ENCODE measurements around the gene YBEY.

The YBEY gene

DNA sequence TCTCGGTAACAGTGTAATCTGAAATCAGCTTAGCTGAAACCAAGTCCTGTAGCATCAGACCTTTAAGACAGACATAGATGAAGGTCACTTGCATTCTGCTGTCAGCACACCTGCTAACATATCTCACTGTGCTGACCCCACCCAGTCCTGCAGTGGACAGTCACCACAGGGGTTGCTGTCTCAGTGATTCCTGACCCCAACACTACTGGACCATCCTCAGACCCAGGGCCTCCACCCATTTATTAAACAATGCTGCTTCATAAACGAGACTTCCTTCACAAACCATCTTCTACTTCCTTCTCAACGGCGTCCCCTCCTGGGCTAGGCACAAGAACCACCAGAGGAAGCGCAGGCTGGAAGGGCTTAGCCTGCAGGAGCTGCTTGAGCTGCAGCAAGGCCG is 39.8 kb upstream of the YBEY start:
- Histone ChIP-seq H3K36me3 (peaks cover 94 to 100% (median 99%) of the 10 kb centered on the region in 11 experiments), H3K9me3 (replicated peaks in 1 of 11) (peaks cover 0 to 13% (median 0%) of the 10 kb centered on the region in 11 experiments; a peak in 10 of 22 replicates), H3K27ac (no peak overlapping the region), H4K20me1 (peaks cover 12 to 59% (median 27%) of the 10 kb centered on the region in 11 experiments; a peak in 17 of 22 replicates), H3K9ac (no peak overlapping the region), H3K4me2 (no peak overlapping the region), H3K27me3 (no peaks in the 10 kb centered on the region), H3K4me1 (peaks cover 0 to 25% (median 16%) of the 10 kb centered on the region in 10 experiments; a peak in 17 of 20 replicates), H3K4me3 (no peak overlapping the region)
- no peak for TF ChIP-seq Cebpa-rat (IDR thresholded peaks at IDR 0.05)

DNA sequence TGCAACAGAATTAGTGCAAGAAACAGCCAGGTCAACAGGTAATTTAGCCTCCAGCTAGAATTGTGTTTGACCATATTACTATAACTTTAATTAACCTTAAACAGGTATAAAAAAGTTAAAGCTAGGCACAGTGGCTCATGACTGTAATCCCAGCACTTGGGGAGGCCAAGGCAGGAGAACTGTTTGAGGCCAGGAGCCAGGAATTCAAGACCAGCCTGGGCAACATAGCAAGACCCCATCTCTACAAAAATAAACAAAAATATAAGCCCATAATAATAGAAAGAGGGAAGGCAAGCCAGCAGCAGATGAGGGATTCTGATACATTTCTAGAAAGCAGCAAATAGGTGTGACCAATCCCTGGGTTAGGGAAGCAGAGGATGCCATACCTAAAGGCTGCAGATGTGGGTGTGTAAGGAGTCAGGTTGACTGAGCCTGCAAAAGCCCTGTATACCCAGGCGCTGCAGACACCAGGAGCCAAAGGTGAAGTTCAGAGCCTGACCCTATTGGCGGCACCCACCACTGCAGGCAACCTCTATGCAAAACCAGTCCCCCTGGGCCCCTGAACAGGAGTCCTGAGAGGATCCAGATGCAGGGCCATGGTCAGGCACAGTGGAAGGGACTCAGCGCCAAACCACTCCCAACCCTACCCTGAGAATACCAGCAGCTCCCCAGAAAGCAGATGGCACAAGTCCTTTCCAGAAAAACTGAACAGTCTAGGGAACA is 38.3 kb upstream of the YBEY start:
- peaks cover 5 to 58% (median 27%) of the 10 kb centered on the region in 11 experiments; a peak in 17 of 22 replicates for H4K20me1 ChIP-seq
- H3K27ac ChIP-seq = no peak overlapping the region
- peaks cover 0 to 37% (median 27%) of the 10 kb centered on the region in 10 experiments; a peak in 17 of 20 replicates for H3K4me1 ChIP-seq
- H3K36me3 ChIP-seq = peaks cover 94 to 100% (median 99%) of the 10 kb centered on the region in 11 experiments
- no peak overlapping the region for H3K9ac ChIP-seq
- H3K27me3 ChIP-seq = no peaks in the 10 kb centered on the region
- H3K9me3 ChIP-seq (replicated peaks in 1 of 11) = peaks cover 0 to 17% (median 0%) of the 10 kb centered on the region in 11 experiments; a peak in 10 of 22 replicates
- H3K4me3 ChIP-seq = no peak overlapping the region
- no peak overlapping the region for H3K4me2 ChIP-seq
- no peak for TF ChIP-seq Cebpa-rat (IDR thresholded peaks at IDR 0.05)

DNA sequence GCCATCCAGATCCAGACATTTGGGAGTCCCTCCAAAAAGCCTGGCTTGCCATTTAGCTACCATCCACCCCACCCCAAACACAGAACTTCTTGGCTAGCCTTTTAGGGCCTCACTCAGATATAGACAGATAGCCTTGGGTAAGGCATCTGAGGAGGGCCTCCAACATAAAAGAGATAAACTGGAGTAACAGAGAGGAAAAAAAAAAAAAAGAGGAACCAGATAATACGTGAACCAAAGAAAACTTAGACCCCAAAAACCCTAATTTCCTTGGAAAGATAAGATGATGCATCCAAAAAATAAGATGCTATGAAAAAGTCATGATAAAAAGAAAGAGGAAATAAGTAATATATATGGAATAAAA is 37.7 kb upstream of the YBEY start:
- H3K27ac ChIP-seq = no peak overlapping the region
- H3K36me3 ChIP-seq = peaks cover 94 to 100% (median 99%) of the 10 kb centered on the region in 11 experiments

DNA sequence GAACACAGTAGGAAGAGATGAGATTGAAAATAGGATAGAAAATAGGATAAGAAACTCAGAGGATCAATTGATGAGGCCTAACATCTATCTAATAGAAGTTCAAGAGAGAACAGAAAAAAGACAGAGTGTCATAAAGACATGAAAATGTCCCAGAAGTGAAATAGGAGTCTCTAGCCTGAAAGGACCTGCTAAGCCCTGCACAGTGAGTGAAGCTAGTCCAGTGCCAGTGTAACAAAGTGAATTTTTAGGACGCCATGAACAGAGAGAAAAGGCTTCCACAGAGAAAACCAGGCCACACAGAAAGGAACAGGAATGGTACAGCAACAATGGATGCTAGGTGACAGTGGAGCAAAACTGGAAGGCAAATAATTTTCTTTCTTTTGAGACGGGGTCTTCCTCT is 37.3 kb upstream of the YBEY start:
- H3K27me3 ChIP-seq = no peaks in the 10 kb centered on the region
- H3K27ac ChIP-seq = no peak overlapping the region
- H3K36me3 ChIP-seq = peaks cover 94 to 100% (median 99%) of the 10 kb centered on the region in 11 experiments
- H4K20me1 ChIP-seq = peaks cover 5 to 51% (median 27%) of the 10 kb centered on the region in 11 experiments; a peak in 15 of 22 replicates
- H3K4me2 ChIP-seq = no peak overlapping the region
- no peak overlapping the region for H3K9ac ChIP-seq
- H3K4me3 ChIP-seq = no peak overlapping the region
- H3K4me1 ChIP-seq = peaks cover 4 to 38% (median 28%) of the 10 kb centered on the region in 10 experiments
- H3K9me3 ChIP-seq (replicated peaks in 1 of 11) = peaks cover 0 to 20% (median 0%) of the 10 kb centered on the region in 11 experiments; a peak in 10 of 22 replicates
- TF ChIP-seq Cebpa-rat (IDR thresholded peaks at IDR 0.05) = no peak

More for the DNA sequence above, 37.7 kb upstream of the YBEY start:
- no peak overlapping the region for H3K4me3 ChIP-seq
- H3K9me3 ChIP-seq (replicated peaks in 1 of 11) = peaks cover 0 to 17% (median 0%) of the 10 kb centered on the region in 11 experiments; a peak in 10 of 22 replicates
- no peak for TF ChIP-seq Cebpa-rat (IDR thresholded peaks at IDR 0.05)
- H3K4me1 ChIP-seq = peaks cover 0 to 38% (median 28%) of the 10 kb centered on the region in 10 experiments; a peak in 18 of 20 replicates
- no peak overlapping the region for H3K4me2 ChIP-seq
- H3K27me3 ChIP-seq = no peaks in the 10 kb centered on the region
- no peak overlapping the region for H3K9ac ChIP-seq
- H4K20me1 ChIP-seq = peaks cover 5 to 55% (median 27%) of the 10 kb centered on the region in 11 experiments; a peak in 16 of 22 replicates

DNA sequence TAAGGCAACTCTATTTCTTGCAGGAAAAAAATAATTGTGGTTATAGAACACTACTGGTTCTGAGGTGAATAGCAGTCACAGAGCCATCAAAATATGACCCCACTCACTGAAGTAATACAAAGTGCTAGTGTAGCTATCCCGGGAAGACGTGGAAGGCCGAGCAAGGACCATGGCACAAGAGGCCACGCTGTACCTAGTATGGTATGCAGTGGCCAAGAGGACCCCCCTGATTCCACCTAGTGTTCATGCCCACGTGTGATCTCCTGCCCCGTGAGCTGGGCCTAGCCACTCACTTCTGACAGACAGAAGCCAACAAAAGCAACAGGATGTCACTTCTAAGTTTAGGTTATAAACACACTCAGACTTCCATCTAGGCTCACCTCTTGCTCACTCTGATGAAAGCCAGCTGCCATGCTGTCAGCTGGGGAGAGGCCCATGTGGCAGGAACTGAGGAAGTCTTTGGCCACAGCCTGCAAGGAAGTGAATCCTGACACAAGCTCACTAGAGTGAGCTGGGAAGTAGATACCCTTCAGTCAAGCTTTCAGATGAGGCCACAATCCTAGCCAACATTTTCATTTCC is 35.9 kb upstream of the YBEY start:
- Histone ChIP-seq H3K4me2 (peak overlapping the region in 7 of 11 experiments; percentile 9 to 37 (median 25); a peak in 7 of 22 replicates), H3K9ac (no peak overlapping the region; a peak in 2 of 22 replicates), H4K20me1 (peaks cover 11 to 52% (median 21%) of the 10 kb centered on the region in 11 experiments; a peak in 15 of 22 replicates), H3K4me3 (no peak overlapping the region; a peak in 1 of 20 replicates), H3K27me3 (no peaks in the 10 kb centered on the region), H3K9me3 (replicated peaks in 1 of 11) (peaks cover 0 to 20% (median 0%) of the 10 kb centered on the region in 11 experiments; a peak in 10 of 22 replicates), H3K27ac (peak overlapping the region in 4 of 11 experiments; percentile 22 to 51 (median 34); a peak in 7 of 22 replicates), H3K36me3 (peaks cover 89 to 100% (median 97%) of the 10 kb centered on the region in 11 experiments), H3K4me1 (peaks cover 18 to 48% (median 39%) of the 10 kb centered on the region in 10 experiments)
- TF ChIP-seq Cebpa-rat (IDR thresholded peaks at IDR 0.05) = no peak

DNA sequence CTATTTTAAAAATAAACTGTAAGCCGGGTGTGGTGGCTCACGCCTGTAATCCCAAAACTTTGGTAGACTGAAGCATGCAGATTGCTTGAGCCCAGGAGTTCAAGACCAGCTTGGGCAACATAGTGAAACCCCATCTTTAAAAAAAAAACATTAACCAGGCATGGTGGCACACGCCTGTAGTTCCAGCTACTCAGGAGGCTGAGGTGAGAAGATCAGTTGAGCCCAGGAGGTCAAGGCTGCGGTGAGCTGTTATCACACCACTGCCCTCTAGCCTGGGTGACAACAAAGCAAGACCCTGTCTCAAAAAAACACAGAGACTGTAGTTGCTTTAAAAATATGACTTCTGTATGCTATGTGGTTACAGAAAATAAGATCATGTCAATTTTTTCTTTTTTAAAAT is 33.3 kb upstream of the YBEY start:
- Histone ChIP-seq H3K27ac (peak overlapping the region in 1 of 11 experiments; percentile 79; a peak in 1 of 22 replicates), H3K4me1 (peaks cover 19 to 50% (median 40%) of the 10 kb centered on the region in 10 experiments), H3K9me3 (replicated peaks in 1 of 11) (peaks cover 0 to 20% (median 0%) of the 10 kb centered on the region in 11 experiments; a peak in 10 of 22 replicates), H4K20me1 (peaks cover 6 to 56% (median 28%) of the 10 kb centered on the region in 11 experiments; a peak in 15 of 22 replicates), H3K4me3 (no peak overlapping the region), H3K36me3 (peaks cover 90 to 100% (median 98%) of the 10 kb centered on the region in 11 experiments), H3K27me3 (no peaks in the 10 kb centered on the region), H3K4me2 (peak overlapping the region in 6 of 11 experiments; percentile 70 to 96 (median 79); a peak in 9 of 22 replicates), H3K9ac (peak overlapping the region in 1 of 11 experiments; percentile 48; a peak in 1 of 22 replicates)
- no peak for TF ChIP-seq Cebpa-rat (IDR thresholded peaks at IDR 0.05)

DNA sequence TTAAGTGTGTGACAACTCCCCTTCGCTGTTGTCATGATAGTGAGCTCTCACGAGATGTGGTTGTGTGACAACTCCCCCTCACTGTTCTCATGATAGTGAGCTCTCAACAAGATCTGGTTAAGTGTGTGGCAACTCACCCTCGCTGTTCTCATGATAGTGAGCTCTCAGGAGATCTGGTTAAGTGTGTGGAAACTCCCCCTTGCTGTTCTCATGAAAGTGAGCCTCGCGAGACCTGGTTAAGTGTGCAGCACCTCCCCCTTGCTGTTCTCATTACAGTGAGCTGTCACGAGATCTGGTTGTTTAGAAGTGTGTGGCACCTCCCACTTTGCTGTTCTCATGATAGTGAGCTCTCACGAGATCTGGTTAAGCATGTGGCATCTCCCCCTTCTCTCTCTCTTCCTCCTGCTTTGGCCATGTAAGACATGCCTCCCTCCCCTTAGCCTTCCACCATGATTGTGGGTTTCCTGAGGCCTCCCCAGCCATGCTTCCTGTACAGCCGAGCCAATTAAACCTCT is 32.5 kb upstream of the YBEY start:
- H3K4me3 ChIP-seq = peak overlapping the region in 6 of 10 experiments; percentile 14 to 33 (median 20); a peak in 6 of 20 replicates
- H3K27me3 ChIP-seq = no peaks in the 10 kb centered on the region
- H3K27ac ChIP-seq = peak overlapping the region; percentile 4 to 79 (median 68); a peak in 20 of 22 replicates
- peaks cover 91 to 100% (median 98%) of the 10 kb centered on the region in 11 experiments for H3K36me3 ChIP-seq
- peaks cover 19 to 50% (median 40%) of the 10 kb centered on the region in 10 experiments for H3K4me1 ChIP-seq
- H4K20me1 ChIP-seq = peaks cover 6 to 50% (median 22%) of the 10 kb centered on the region in 11 experiments; a peak in 15 of 22 replicates
- peak overlapping the region; percentile 56 to 96 (median 73) for H3K4me2 ChIP-seq
- no peak for TF ChIP-seq Cebpa-rat (IDR thresholded peaks at IDR 0.05)
- peaks cover 0 to 20% (median 0%) of the 10 kb centered on the region in 11 experiments; a peak in 10 of 22 replicates for H3K9me3 ChIP-seq (replicated peaks in 1 of 11)
- H3K9ac ChIP-seq = peak overlapping the region in 8 of 11 experiments; percentile 21 to 61 (median 46); a peak in 13 of 22 replicates
